A673 (cell line): ENCODE measurements around the gene PIK3R6.

ENCODE experiments used
- CTCF ChIP-seq: fragments of 300-800, 200-600 bp; sonication (generic); conservative IDR thresholded peaks from 2 replicates; pipeline ENCODE4 v1.5.1; 2017; ENCODE audit warnings: low read depth, mild to moderate bottlenecking, antibody characterized with exemption, low read length, moderate library complexity, mixed read lengths
- EZH2 ChIP-seq: fragments of 200-600 bp; sonication (generic); IDR thresholded peaks from 2 replicates; pipeline ENCODE4 v1.6.1; 2017; ENCODE audit warnings: borderline replicate concordance, low read depth, mild to moderate bottlenecking, mixed read lengths, antibody characterized with exemption, low read length; ENCODE audit not compliant: poor library complexity, severe bottlenecking

- TF ChIP-seq CTCF (no peak), EZH2 (no peak)
Observed at GRCh38 chr17:8859027-8859803, 8.3 kb downstream of the PIK3R6 start.
